22Rv1 (cell line): ENCODE measurements around the gene LAMA5.

Experiments
- H3K27ac ChIP-seq: fragments of 450-650 bp; 2 replicates; pipeline ENCODE4 v1.5.1; 2017
- ZFX ChIP-seq: fragments of 450-650 bp; IDR thresholded peaks from 2 replicates; pipeline ENCODE4 v1.6.1; 2017; ENCODE audit warnings: antibody characterized with exemption, borderline replicate concordance
- TF ChIP-seq, protein P1 (sequence below): fragments of 450-650 bp; IDR thresholded peaks from 2 replicates; pipeline ENCODE4 v1.5.1; 2017; ENCODE audit warnings: mild to moderate bottlenecking

The LAMA5 gene

DNA sequence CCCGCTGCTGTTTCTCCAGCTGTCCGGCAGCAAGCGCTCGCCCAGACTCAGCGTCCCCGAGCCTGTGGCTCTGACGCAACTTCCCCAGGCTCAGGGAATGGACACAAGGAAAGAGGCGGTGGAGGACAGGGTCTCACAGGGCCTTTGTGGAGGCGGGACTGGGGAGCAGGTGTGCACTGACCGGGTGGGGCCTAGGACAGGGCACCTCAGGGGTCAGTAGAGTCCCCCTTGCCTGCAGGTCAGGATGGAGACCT, 20.0 kb downstream of the LAMA5 start:
- TF ChIP-seq ZFX: no peak
- TF ChIP-seq, protein P1, sequence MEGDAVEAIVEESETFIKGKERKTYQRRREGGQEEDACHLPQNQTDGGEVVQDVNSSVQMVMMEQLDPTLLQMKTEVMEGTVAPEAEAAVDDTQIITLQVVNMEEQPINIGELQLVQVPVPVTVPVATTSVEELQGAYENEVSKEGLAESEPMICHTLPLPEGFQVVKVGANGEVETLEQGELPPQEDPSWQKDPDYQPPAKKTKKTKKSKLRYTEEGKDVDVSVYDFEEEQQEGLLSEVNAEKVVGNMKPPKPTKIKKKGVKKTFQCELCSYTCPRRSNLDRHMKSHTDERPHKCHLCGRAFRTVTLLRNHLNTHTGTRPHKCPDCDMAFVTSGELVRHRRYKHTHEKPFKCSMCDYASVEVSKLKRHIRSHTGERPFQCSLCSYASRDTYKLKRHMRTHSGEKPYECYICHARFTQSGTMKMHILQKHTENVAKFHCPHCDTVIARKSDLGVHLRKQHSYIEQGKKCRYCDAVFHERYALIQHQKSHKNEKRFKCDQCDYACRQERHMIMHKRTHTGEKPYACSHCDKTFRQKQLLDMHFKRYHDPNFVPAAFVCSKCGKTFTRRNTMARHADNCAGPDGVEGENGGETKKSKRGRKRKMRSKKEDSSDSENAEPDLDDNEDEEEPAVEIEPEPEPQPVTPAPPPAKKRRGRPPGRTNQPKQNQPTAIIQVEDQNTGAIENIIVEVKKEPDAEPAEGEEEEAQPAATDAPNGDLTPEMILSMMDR: no peak
- no peak overlapping the region for H3K27ac ChIP-seq

DNA sequence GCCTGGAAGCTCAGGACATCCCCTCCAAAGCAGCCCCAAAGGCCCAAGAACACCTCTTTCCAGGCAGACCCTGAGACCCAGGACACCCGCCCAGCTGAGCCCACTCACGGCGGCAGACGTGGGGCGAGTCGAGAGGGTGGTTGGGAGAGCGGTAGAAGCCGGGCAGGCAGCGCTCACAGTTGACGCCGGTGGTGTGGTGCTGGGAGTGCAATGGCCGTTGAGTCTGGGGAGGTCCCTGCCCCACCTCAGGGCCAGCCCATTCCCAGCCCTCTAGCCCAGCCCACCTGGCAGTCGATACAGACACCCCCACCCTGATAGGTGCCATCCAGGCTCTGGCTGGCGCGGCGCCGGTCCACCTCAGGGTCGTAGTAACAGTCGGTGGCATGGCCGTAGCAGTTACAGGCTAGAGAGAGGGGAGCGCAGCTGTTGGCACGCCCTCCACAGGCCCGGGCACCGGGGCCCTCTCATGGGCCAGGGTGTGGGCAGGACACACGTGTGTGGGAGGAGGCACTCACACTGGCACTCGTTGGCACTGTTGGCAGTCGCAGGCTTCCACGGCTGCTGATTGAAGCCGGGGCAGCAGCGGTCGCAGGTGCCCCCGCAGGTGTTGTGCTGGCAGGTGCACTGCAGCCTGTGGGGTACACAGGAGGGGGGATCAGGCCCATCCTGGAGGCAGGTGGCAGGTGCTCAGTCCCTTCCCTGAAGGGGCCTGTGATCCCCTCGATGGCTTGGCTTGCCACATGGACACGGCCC, 20.5 kb downstream of the LAMA5 start:
- H3K27ac ChIP-seq: no peak overlapping the region
- TF ChIP-seq, protein P1: no peak
- TF ChIP-seq ZFX: no peak

DNA sequence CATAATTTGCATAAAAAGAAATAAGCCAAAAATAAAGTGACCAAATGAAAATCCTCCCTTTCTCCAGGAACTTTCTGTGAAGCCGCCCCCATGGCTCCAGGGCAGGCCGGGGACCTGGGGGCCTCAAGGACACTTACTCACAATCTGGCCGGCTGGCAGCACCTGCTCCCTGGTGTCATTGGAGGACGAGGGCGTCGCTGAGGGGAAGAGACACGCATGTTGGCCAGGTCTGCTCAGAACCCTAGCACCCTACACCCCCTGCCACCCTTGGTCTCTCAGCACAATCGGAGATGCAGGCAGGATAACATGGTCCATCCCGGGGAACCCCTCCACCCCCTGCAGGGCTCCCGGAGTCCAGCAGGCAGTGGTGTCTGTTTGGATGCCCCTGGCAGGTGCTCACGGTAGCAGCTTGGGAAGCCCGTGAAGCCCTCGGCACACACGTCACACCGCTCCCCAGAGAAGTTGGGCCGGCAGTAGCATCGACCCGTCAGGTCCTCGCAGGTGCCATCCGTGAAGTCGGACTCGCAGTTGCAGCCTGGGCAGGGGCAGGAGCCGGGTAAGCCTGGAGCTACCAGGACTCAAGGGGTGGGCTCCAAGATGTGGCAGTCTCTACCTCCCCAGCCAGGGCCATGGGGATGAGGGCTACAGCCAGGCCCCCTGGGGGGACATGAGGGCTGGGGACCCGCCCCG, 21.3 kb downstream of the LAMA5 start:
- H3K27ac ChIP-seq: no peak overlapping the region
- TF ChIP-seq, protein P1: no peak
- TF ChIP-seq ZFX: no peak

DNA sequence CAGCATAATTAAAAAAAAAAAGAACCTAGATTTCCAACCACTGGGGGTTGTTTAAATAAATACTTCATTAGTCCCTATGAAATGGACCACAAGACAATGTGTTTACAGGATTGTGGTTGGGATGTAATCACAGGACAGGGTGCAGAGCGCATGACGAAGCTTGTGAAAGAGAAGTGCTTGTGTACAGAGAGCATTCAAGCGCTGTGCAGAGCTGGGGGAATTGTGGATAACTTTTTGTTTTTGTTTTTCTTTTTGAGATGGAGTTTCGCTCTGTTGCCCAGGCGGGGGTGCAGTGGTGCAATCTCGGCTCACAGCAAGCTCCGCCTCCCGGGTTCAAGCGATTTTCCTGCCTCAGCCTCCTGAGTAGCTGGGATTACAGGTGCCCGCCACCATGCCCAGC, 22.3 kb downstream of the LAMA5 start:
- H3K27ac ChIP-seq: no peak overlapping the region
- TF ChIP-seq, protein P1: no peak
- TF ChIP-seq ZFX: no peak

DNA sequence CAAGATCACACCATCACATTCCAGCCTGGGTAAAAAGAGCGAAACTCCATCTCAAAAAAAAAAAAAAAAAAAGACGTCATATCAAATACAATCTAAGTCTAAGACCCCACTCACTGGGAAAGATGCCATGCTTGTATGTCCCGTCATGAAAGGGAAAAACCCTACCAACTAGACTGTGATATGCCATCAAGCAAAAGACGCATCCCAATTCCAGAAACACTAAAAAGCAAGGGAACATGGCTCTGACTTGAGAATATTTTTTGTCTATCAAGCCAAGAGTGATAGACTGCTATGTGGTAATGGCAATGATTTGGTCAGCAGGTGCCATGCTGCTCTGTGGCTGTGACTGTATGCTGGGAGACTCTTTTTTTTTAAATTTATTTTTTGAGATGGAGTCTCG, 23.0 kb downstream of the LAMA5 start:
- H3K27ac ChIP-seq: no peak overlapping the region
- no peak for TF ChIP-seq ZFX
- TF ChIP-seq, protein P1: no peak

DNA sequence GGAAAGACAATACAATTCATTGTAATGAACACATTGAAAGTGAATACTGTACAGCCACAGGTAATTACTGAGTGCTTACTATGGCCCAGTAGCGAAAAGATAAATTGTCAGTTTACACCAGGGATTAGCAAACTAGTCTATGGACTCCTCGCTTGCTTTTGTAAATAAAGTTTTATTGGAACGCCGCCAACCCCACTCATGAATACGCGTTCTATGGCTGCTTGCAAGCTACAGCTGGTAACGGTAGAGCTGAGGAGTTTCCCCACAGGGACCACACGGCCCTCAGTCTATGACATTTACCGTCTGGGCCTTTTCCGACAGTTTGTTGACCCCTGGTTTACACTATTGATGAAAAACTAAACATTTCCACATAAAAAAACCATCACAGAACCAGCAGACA, 24.2 kb downstream of the LAMA5 start:
- H3K27ac ChIP-seq: no peak overlapping the region
- TF ChIP-seq, protein P1: no peak
- no peak for TF ChIP-seq ZFX

DNA sequence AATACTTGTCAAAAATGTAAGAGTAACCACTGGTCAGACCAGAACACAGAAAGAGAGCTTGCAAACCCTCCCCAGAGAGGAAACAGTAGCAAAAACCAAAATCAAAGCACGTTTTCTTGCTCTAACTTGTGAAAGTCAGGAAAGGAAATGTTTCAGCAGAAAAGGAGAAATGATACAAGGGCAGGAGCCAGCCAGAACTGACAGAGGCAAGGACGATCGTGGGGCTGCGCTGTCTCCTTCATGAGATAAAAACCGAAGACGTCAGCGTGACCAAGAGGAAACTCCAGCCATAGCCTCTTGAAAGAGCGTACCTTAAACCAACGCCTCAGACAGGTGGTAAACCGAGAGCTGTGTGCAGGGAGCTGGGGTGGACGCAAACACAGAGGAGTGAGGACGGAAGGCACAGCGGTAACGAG, 27.5 kb downstream of the LAMA5 start:
- H3K27ac ChIP-seq: no peak overlapping the region
- TF ChIP-seq, protein P1: no peak
- no peak for TF ChIP-seq ZFX
